Transverse colon (tissue), 3 donors: ENCODE results near the gene DDX42.

Experiments used
- POLR2A ChIP-seq: fragments of 450-650 bp; IDR thresholded peaks from one replicate; pipeline ENCODE4 v1.6.1; 2016; ENCODE audit warnings: antibody characterized with exemption, mild to moderate bottlenecking, moderate library complexity
- TF ChIP-seq, protein P1 (sequence below), 5 experiments: fragments of 200-600 bp in 3 of 5; fragments of 450-650 bp in 2 of 5; sonication (generic) in 3 of 5; IDR thresholded peaks; 1 replicate in 2 of 5; 2 replicates in 3 of 5; pipeline ENCODE4 v1.5.1; 2016 to 2017; ENCODE audit warnings: antibody characterized with exemption in 5 of 5, inconsistent platforms in 3 of 5, mild to moderate bottlenecking in 2 of 5, moderate library complexity in 1 of 5

GRCh38 chr17:63827801-63828221, 53.8 kb downstream of the DDX42 start:
- TF ChIP-seq, protein P1, sequence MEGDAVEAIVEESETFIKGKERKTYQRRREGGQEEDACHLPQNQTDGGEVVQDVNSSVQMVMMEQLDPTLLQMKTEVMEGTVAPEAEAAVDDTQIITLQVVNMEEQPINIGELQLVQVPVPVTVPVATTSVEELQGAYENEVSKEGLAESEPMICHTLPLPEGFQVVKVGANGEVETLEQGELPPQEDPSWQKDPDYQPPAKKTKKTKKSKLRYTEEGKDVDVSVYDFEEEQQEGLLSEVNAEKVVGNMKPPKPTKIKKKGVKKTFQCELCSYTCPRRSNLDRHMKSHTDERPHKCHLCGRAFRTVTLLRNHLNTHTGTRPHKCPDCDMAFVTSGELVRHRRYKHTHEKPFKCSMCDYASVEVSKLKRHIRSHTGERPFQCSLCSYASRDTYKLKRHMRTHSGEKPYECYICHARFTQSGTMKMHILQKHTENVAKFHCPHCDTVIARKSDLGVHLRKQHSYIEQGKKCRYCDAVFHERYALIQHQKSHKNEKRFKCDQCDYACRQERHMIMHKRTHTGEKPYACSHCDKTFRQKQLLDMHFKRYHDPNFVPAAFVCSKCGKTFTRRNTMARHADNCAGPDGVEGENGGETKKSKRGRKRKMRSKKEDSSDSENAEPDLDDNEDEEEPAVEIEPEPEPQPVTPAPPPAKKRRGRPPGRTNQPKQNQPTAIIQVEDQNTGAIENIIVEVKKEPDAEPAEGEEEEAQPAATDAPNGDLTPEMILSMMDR (IDR thresholded peaks at IDR 0.05) = peak in 1 of 5 experiments; percentile 9
- no peak for TF ChIP-seq POLR2A
